GM19372 (cell line): ENCODE results near the gene CCDC7.
"Not testable (repeated sequence)": the region's sequence is repeated elsewhere in the genome, so short reads cannot be mapped to it uniquely, and the experiment has no call there.

ENCODE experiments used
- ATAC-seq: cut with Tn5 transposase; IDR thresholded peaks from one replicate; pipeline ENCODE4 v1.9.1; 2021; ENCODE audit warnings: mild to moderate bottlenecking, low read depth, moderate library complexity; ENCODE audit not compliant: unreplicated experiment

The CCDC7 gene

DNA sequence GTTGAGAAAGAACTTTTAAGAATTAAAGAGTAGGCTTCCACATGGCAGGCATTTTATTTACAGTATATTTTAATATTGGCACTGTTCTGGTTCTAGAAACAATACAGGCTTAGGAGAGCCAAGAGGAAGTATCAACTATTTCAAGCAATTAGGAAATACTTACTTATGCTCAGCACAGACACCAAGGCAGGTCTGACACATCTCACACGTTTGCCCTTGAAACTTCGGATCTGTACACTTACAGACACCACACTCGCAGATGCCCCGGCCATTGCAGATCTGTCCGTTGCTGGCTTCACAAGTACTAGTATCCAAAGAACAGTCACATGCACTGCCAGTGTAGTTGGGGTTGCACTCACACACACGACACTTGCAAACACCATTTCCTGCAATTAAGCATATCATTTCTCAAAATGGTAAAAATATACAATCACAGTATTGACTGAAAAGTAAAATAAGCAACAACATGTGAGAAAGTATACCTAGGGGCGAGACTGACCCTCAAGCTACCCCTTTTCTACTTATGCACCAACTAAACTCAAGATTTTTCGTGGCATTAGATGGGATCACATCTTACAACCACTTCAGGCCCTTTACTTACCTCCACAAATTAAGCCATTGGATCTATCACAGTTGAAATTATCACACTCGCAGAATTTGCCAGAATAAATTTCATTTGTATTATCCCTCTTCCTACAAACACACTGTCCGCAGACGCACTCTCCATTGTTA, 465.5 kb downstream of the CCDC7 start:
- ATAC-seq, result no peak

GRCh38 chr10:32917817-32918216, 471.9 kb downstream of the CCDC7 start:
- ATAC-seq, result not testable (repeated sequence)

GRCh38 chr10:32922170-32922569, 476.2 kb downstream of the CCDC7 start:
- no peak for ATAC-seq

DNA sequence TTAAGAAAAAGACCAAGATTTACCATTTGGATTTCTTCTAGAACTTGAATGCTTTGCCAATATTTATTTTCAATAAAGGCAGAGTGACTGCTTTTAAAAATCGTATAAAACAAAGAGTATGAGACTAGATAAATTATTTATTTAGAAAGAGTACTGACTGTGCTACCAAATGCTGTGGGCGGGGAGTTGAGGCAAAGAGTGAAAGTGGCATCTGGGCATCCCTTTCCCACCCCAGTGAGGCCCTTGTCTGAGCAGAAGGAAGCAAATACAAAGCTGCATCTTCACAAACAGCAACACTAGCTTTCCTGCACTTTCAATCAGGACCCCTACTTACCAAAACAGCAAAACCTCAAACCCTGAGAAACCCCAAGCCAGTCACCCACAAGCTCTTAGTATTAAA, 477.2 kb downstream of the CCDC7 start:
- ATAC-seq, result no peak

- ATAC-seq, result no peak
Measured at GRCh38 chr10:32923849-32924248, 477.9 kb downstream of the CCDC7 start.
